B cell (primary cell): ENCODE data around the gene ZBTB6. TPM values are rescaled to one million over a fixed set of nuclear protein-coding genes. Genes with fewer than 3 reads are reported as not detected.

Source experiments
- ATAC-seq: fragments of 200-7000 bp; cut with Tn5 transposase; one replicate; pipeline ENCODE4 v1.10.0; 2021; ENCODE audit warnings: low read depth, mild to moderate bottlenecking, moderate number of reproducible peaks, moderate library complexity
- CTCF ChIA-PET: fragments of 350-600 bp; sonication (Branson Sonifier 250); formaldehyde crosslinking; loops from one replicate; lab custom pipeline; 2021; ENCODE audit warnings: antibody characterized with exemption, inconsistent platforms; lab: Charles Lee
- POLR2A ChIA-PET: fragments of 350-600 bp; sonication (Branson Sonifier 250); formaldehyde crosslinking; loops from one replicate; lab custom pipeline; 2021; ENCODE audit warnings: antibody characterized with exemption; lab: Charles Lee
- DNase-seq: peaks from one replicate; pipeline ENCODE4 v3.0.0; 2013
- H2AFZ ChIP-seq: 2 replicates; pipeline ENCODE4 v1.6.1; 2012; ENCODE audit warnings: mild to moderate bottlenecking, low read depth, low read length; ENCODE audit not compliant: insufficient read depth, poor library complexity, severe bottlenecking
- H3K27ac ChIP-seq, 2 donors: 1 replicate in 1 of 2; 2 replicates in 1 of 2; pipeline ENCODE4 v1.5.1; 2012 to 2013; ENCODE audit warnings: low read length in 2 of 2, mild to moderate bottlenecking in 2 of 2, moderate library complexity in 1 of 2
- H3K27me3 ChIP-seq, 4 experiments: fragments of 200-600 bp in 1 of 4; sonication (generic) in 1 of 4; replicated peaks in 1 of 4; 1 replicate in 2 of 4; 2 replicates in 2 of 4; pipeline versions ENCODE4 v1.6.1 to v1.7.0; 2013 to 2016; ENCODE audit warnings: low read length in 3 of 4, mild to moderate bottlenecking in 2 of 4, mixed read lengths in 1 of 4, moderate library complexity in 1 of 4; ENCODE audit not compliant: insufficient read depth in 4 of 4, control insufficient read depth in 3 of 4; ENCODE audit errors: control extremely low read depth in 1 of 4
- H3K36me3 ChIP-seq, 2 experiments: replicated peaks in 1 of 2; 1 replicate in 1 of 2; 2 replicates in 1 of 2; pipeline versions ENCODE4 v1.6.1 to v1.7.1; 2013; ENCODE audit warnings: low read length in 1 of 2; ENCODE audit not compliant: insufficient read depth in 2 of 2, control insufficient read depth in 1 of 2; ENCODE audit errors: control extremely low read depth in 1 of 2, extremely low read depth in 1 of 2
- H3K4me1 ChIP-seq, 2 donors: fragments of 200-600 bp in 1 of 2; sonication (generic) in 1 of 2; 1 replicate in 1 of 2; 2 replicates in 1 of 2; pipeline versions ENCODE4 v1.5.1 to v1.6.1; 2013 to 2017; ENCODE audit warnings: low read length in 2 of 2; ENCODE audit not compliant: control insufficient read depth in 2 of 2, insufficient read depth in 2 of 2
- H3K4me2 ChIP-seq: replicated peaks from 2 replicates; pipeline ENCODE3; 2012; ENCODE audit warnings: mild to moderate bottlenecking, low read depth, low read length; ENCODE audit not compliant: poor library complexity, severe bottlenecking
- H3K4me3 ChIP-seq, 5 experiments: fragments of 200-600 bp in 1 of 5; sonication (generic) in 1 of 5; 1 replicate in 3 of 5; 2 replicates in 2 of 5; pipeline versions ENCODE4 v1.5.1 to v1.7.0; 2011 to 2016; ENCODE audit warnings: low read length in 4 of 5, mild to moderate bottlenecking in 4 of 5, low read depth in 2 of 5, control low read depth in 1 of 5, moderate library complexity in 1 of 5; ENCODE audit not compliant: insufficient read depth in 1 of 5; ENCODE audit errors: control extremely low read depth in 1 of 5, extremely low read depth in 1 of 5
- H3K79me2 ChIP-seq: fragments of 200-600 bp; sonication (generic); one replicate; pipeline ENCODE4 v1.6.0; 2016; ENCODE audit warnings: low read length; ENCODE audit not compliant: control insufficient read depth, insufficient read depth
- H3K9ac ChIP-seq: fragments of 200-600 bp; sonication (generic); 2 replicates; pipeline ENCODE4 v1.6.1; 2017; ENCODE audit warnings: mild to moderate bottlenecking, low read length, moderate library complexity
- H3K9me3 ChIP-seq, 3 donors: one replicate each; pipeline versions ENCODE4 v1.6.1 to v1.7.1; 2013; ENCODE audit warnings: low read length in 2 of 3; ENCODE audit not compliant: control insufficient read depth in 2 of 3, insufficient read depth in 1 of 3; ENCODE audit errors: control extremely low read depth in 1 of 3
- H4K20me1 ChIP-seq: 2 replicates; pipeline ENCODE4 v1.6.0; 2012; ENCODE audit warnings: mild to moderate bottlenecking, low read length; ENCODE audit not compliant: insufficient read depth, control insufficient read depth, poor library complexity, severe bottlenecking
- H3K27ac Mint-ChIP-seq: one replicate; pipeline ENCODE4 v1.8.0; 2021; ENCODE audit warnings: mixed read lengths
- H3K27me3 Mint-ChIP-seq: one replicate; pipeline ENCODE4 v1.8.0; 2021; ENCODE audit warnings: mixed read lengths
- H3K4me1 Mint-ChIP-seq: one replicate; pipeline ENCODE4 v1.8.0; 2021; ENCODE audit warnings: mixed read lengths
- H3K4me3 Mint-ChIP-seq: one replicate; pipeline ENCODE4 v1.8.0; 2021; ENCODE audit warnings: mixed read lengths
- H3K9me3 Mint-ChIP-seq: one replicate; pipeline ENCODE4 v1.8.0; 2022; ENCODE audit warnings: mixed read lengths; ENCODE audit not compliant: insufficient read depth
- EZH2 ChIP-seq: IDR thresholded peaks from 2 replicates; pipeline ENCODE4 v1.6.1; 2012; ENCODE audit warnings: borderline replicate concordance, low read depth, mild to moderate bottlenecking, moderate library complexity, low read length; ENCODE audit not compliant: insufficient read depth, poor library complexity, severe bottlenecking
- WGBS: methylation state at CpG from one replicate; pipeline ENCODE4 v1.1.5; 2013; ENCODE audit warnings: missing lambda C conversion rate; ENCODE audit not compliant: insufficient coverage; 5-methylcytosine and 5-hydroxymethylcytosine counted together
- intact Hi-C: fragments of 100-400 bp; cut with micrococcal nuclease; formaldehyde crosslinking; loops from one replicate; pipeline ENCODE4 v1.10.0; 2022
- polyA plus RNA-seq: library from polyadenylated mRNA; depleted of rRNA; stranded (reverse); fragments of >200 nt; gene quantifications from 2 replicates; pipeline ENCODE4 v1.2.3, GENCODE V29; 2012
- total RNA-seq, 2 donors: library from RNA; stranded (reverse); fragments of 120-200 nt in 1 of 2; gene quantifications; 1 replicate in 1 of 2; 2 replicates in 1 of 2; pipeline versions ENCODE4 v1.2.3 to v1.2.4, GENCODE V29; 2013 to 2022
- TF ChIP-seq, protein P1 (sequence below): fragments of 200-600 bp; IDR thresholded peaks from one replicate; pipeline ENCODE4 v1.8.0; 2022; ENCODE audit warnings: antibody characterized with exemption, mild to moderate bottlenecking

The ZBTB6 gene
- total and polyA plus RNA-seq, 2 donors (not counting 1 experiment from before 2014, with no cell fraction given): 1.3 to 19.9 TPM

DNA sequence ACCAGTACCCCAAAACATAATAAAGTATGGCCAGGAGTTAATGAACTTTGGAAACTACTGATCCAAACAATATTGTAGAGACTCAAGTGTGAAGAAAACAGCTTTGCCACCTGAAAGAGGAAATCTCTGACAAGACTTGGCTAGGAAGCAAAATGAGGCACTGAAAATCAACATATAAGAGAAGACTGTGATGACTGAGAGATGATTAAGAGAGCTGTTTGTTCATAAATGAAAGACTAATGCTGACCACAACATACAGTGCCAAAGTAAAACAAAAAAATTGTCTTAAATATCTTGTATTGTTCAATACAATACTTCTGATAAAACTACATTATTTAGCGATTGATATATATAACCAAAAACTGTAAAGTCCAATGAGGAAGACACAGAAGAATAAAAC lies 15.2 kb downstream of the ZBTB6 start:
- Histone ChIP-seq H3K4me3 (no peak overlapping the region), H3K79me2 (peaks cover 95% of the 10 kb centered on the region), H2AFZ (no peak overlapping the region), H3K4me2 (no peak overlapping the region), H3K27me3 (no peaks in the 10 kb centered on the region), H3K36me3 (peaks cover 1 to 14% of the 10 kb centered on the region in 2 experiments), H3K4me1 (peaks cover 18 to 31% of the 10 kb centered on the region in 2 donors), H3K9me3 (no peaks in the 10 kb centered on the region), H3K27ac (peak overlapping the region in 1 of 2 donors; percentile 44), H3K9ac (no peak overlapping the region), H4K20me1 (peaks cover 25% of the 10 kb centered on the region)
- ChIA-PET POLR2A (interaction anchor here (0.6 kb wide), 1 partner anchor 1206 kb away, joined by 4 read pairs; no protein-coding TSS in a partner anchor), CTCF (no interaction called here)
- DNase-seq (no peak), ATAC-seq (no peak)
- intact Hi-C loops: no loop called here
- WGBS: no CpG with 5 or more reads among the region's 1 CpG
- Mint-ChIP-seq H3K27ac (no peak overlapping the region), H3K9me3 (no peaks in the 10 kb centered on the region), H3K27me3 (no peaks in the 10 kb centered on the region), H3K4me3 (no peak overlapping the region), H3K4me1 (peaks cover 30% of the 10 kb centered on the region)
- TF ChIP-seq EZH2: no peak
- TF ChIP-seq, protein P1, sequence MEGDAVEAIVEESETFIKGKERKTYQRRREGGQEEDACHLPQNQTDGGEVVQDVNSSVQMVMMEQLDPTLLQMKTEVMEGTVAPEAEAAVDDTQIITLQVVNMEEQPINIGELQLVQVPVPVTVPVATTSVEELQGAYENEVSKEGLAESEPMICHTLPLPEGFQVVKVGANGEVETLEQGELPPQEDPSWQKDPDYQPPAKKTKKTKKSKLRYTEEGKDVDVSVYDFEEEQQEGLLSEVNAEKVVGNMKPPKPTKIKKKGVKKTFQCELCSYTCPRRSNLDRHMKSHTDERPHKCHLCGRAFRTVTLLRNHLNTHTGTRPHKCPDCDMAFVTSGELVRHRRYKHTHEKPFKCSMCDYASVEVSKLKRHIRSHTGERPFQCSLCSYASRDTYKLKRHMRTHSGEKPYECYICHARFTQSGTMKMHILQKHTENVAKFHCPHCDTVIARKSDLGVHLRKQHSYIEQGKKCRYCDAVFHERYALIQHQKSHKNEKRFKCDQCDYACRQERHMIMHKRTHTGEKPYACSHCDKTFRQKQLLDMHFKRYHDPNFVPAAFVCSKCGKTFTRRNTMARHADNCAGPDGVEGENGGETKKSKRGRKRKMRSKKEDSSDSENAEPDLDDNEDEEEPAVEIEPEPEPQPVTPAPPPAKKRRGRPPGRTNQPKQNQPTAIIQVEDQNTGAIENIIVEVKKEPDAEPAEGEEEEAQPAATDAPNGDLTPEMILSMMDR: no peak

DNA sequence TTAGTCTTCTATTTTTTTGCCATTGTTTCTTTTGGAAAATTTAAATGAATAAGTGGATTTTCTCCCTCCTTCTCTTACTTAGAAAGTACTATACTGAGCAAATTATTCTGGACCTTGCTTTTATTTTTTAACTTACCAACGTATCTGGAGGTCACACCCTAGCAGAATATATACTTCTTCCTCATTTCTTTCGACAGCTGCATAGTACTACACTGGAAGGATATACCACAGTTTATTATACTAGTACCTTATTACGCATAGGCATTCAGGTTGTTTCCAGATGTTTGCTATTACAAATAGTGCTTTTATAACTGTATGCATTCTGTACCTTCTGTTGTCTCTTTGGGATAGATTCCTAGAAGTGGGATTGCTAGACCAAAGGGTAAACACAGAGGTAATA lies 24.6 kb downstream of the ZBTB6 start:
- H3K9ac ChIP-seq: no peak overlapping the region
- H3K27me3 Mint-ChIP-seq: no peaks in the 10 kb centered on the region
- no peak for DNase-seq
- no peaks in the 10 kb centered on the region for H3K4me1 ChIP-seq
- intact Hi-C loops: no loop called here
- ChIA-PET POLR2A (no interaction called here), CTCF (no interaction called here)
- no peak overlapping the region for H3K4me3 ChIP-seq
- no peak overlapping the region for H3K4me2 ChIP-seq
- TF ChIP-seq, protein P1: no peak
- TF ChIP-seq EZH2: no peak
- H3K79me2 ChIP-seq: peaks cover 19% of the 10 kb centered on the region
- peaks cover 9 to 61% of the 10 kb centered on the region in 2 experiments for H3K36me3 ChIP-seq
- no peaks in the 10 kb centered on the region for H3K9me3 Mint-ChIP-seq
- H2AFZ ChIP-seq: no peak overlapping the region
- 100% methylated on average over 1 of the region's 3 CpGs for WGBS
- no peaks in the 10 kb centered on the region for H3K27me3 ChIP-seq
- no peak for ATAC-seq
- no peaks in the 10 kb centered on the region for H3K4me1 Mint-ChIP-seq
- no peak overlapping the region for H3K27ac Mint-ChIP-seq
- no peaks in the 10 kb centered on the region for H3K9me3 ChIP-seq
- no peak overlapping the region for H3K27ac ChIP-seq
- H3K4me3 Mint-ChIP-seq: no peak overlapping the region
- H4K20me1 ChIP-seq: peaks cover 4% of the 10 kb centered on the region
